ENCODE results near the gene DHRS2.
A peak's percentile ranks its signal among the peaks of the same experiment; 100 is the strongest.

The DHRS2 gene

DNA sequence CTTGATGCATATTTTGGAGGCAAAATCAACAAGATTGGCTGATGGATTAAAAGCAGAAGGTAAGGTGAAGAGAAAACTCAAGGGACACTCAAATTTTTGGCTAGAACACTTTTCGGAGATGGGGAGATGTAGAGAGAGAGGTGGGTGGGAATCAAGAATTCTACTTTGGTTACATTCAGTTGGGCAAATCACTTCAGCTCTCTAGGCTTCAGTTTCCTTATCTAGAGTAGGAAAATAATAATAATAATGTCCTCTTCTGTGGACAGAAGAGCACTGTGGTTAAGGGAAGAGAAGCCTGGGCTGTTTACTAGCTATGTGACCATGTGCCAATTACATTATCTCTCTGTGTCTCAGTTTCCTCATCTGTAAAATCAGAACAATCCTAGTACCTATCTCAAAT, 23.4 kb upstream of the DHRS2 start:
- DNase-seq (ENCODE audit: low spot score), result no peak

DNA sequence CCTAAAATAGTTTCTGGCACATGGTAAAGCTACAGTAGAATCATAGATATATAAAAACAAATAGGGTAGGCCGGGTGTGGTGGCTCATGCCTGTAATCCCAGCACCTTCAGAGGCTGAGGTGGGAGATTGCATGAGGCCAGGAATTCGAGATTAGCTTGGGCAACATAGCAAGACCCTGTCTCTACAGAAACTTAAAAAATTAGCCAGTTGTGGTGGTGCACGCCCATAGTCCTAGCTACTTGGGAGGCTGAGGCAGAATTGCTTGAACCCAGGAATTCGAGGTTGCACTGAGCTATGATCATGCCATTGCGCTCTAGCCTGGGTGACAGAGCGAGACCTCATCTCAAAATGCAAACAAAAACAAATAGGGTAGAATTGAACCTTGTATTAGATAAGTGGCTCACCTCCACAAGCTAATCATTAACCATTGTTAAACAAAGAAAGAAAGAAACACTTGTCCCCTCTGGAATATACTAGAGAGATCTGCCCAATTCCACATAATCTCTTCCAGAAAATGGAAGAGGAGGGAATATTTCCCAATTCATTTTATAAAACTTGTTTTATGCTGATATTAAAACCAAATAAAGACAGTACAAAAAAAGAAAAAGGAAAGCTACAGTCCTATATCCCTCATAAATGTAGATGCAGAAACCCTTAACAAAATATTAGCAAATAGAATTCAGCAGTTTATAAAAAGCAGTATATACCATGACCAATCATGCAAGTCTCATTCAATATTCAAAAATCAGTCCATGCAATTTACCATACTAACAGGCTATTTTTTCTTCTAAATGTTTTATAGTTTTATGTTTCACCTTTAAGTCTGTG, 22.7 kb upstream of the DHRS2 start:
- DNase-seq (ENCODE audit: low spot score), result peak; percentile 69

DNA sequence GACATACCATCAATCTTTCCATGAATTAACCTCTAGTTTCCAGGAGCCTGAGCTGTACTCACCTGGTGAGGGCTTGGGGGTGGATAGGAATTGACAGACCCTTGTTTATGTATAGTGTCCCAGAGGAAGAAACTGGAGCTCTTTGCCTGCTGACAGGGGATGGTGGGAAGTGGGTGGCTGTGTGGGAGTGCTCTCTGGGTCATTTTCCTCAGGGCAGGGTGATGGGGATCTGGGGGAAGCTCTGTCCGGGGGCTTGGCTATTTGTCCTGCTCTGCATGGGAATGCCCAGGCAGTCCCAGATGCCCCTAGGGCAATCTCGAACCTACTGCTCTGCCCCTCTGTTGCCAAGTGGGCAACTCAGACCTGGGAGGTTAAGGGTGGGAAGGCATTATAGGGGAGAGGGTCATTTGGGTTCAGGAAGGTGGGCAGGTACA, 21.8 kb upstream of the DHRS2 start:
- DNase-seq (ENCODE audit: low spot score), result no peak

DNA sequence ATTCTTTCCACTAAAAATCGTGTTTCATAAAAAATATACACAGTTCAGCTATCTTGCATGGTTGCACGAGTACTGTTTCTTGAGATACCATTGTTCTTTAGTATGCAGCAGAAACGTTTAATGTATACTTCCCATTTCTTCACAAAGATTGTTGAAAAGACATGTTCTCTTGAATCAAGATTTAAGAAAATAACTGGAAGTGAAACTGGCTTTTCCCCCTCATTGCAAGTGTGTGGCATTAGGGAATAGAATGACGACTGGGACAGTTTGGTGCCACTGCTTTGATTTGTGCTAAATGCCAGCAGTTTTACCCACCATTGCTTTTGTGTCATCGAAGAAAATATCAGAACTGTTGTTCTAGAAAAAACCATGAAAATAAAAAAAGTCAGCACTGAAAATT, 20.3 kb upstream of the DHRS2 start:
- DNase-seq (ENCODE audit: low spot score), result no peak

DNA sequence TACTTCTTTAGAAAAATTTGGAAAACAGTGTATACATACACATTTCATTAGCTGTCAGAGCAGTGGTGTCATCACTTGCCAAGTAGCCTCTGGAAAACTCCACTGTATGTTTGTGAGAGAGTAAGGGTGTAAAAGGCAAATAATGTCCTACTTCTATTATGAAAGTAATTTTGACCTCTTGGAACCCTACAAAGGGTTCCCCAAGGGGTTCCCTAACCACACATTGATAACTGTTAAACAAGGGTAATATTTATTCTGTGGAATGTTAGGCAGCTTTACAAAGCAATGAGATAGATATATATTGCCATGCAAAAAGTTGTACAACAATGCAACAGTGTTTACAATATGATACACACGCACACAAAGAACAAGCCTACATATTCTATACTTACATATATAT, 18.6 kb upstream of the DHRS2 start:
- DNase-seq (ENCODE audit: low spot score), result no peak

DNA sequence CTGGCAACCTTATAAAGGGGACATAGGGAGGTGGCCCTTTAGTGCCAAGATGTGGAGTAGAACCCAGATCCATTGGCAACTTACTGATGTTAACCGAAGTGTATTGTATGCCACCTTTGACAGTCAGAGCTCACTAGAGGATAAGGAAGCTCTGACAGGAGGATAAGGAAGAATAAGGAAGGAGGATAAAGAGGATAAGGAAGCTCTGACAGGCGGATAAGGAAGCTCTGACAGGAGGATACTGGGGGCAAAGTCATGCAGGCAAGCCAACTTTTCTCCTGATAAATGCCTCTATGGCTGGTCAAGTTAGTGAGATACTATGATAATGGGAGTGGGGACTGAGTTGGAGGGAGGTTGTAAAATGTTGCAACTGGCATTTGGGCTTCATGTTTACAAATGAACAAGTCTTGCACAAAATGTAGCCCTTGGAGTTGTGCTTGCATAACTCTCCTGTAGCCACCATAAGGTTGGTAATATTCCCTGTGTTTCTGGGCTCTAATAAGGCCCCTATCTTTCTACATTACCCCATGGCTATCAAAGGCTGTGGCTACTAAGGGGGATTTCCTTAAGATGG, 17.7 kb upstream of the DHRS2 start:
- no peak for DNase-seq (ENCODE audit: low spot score)

DNA sequence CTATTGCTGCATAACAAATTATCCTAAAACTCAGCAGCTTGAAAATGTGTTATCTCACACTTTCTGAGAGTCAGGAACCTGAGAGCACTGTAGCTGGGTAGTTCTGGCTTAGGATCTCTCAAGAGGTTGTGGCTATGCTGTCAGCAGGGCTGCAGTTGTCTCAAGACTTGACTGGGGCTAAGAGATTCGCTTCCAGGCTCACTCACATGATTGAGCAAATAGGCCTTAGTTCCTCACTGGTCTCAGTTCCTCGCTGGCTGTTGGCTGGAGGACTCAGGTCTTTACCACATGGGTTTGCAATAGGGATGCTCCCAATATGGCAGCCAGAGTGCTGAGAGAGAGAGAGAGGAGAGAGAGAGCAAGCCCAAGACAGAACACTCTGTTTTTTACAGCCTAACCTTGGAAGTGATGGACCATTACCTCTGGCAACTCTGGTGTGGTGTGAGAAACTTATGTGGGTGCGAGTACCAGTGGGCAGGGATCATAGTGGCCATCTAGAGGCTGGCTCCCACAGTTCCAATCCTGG, 15.9 kb upstream of the DHRS2 start:
- DNase-seq (ENCODE audit: low spot score), result no peak

DNA sequence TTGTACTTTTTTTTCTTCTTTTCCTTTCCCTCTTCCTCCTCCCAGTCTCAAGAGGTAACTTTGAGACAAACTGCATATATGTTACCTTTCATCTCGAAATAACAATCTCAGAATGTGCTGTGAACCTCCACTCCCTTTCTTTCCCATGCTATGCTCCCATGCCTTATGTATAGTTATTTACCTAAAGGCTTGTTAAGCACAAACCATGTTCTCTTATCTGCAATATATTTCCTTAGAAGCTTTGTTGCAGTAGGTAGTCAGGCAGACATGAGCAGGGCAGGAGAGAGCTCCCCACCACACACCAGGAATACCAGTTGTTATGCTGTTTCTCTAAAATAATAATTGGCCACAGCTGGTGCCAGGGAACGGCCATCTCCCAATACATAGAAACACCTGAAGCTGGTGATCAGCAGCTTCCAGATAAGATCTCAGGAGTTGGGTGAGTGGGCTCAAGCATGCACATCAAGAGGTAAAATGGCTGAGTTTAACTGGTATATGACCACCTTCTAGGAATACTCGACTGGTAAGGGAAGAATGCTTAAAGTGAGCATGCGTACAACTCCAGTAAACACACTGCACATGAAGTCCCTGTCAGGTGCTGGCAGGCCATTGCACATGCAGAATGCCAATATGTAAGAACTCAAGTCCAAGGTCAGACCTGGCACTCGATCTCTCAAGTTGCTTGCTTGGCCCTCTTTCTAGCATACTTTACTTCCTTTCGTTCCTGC, 14.8 kb upstream of the DHRS2 start:
- DNase-seq (ENCODE audit: low spot score), result no peak

DNA sequence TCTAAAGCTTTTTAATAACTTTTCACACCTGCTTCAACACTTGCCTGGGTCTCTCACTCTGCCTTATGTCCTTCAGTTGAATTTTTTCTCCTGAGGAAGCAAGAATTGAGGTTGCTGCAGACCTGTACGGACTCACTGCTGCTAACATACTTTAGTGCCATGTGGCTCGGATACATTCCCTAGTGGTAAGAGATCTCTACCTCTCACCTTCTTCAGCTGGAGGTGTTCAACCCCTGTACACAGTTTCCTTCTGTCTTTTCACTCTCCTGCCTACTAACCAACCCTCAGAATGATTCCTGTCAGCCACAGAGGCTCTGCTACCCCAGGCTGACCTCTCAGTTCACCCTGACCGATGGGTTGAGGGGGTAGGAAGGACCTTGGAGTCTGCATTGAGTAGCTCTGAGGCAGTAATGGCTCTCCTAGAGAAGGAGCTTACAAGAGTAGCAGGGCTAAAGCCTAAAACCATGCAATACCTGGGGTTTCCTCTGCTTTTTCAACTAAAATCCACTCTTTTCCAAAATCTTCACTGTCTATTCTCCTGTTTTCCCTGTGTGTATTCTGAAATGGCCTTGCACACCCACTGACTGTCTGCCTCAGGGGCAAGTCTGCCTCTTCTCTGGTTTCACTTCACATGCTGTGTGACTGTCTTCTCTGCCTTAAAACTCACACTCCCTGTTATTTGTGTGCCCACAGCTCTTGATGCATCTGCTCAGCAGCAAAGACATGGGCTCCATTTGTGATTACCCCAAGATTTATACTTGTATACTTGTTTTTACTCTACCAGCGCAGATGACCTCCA, 14.0 kb upstream of the DHRS2 start:
- no peak for DNase-seq (ENCODE audit: low spot score)

DNA sequence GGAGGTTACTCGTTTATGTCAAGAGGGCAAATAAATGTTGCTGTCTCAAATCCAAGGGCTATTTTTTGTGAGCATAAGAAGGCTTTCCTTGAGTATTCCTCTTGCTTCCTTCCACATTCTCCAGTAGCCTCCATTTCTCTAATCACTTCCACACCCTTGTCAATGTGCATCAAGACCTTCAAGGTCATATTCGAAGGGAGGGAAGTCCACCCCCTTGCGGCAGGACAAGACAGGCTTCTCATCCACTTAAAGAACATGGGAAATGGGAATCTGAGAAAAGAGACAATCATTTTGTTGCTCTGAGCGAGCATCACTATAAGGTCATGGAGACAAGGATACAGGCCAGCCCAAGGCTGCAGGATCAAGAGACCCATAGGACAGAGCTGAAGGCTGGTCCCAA, 13.2 kb upstream of the DHRS2 start:
- DNase-seq (ENCODE audit: low spot score), result no peak

DNA sequence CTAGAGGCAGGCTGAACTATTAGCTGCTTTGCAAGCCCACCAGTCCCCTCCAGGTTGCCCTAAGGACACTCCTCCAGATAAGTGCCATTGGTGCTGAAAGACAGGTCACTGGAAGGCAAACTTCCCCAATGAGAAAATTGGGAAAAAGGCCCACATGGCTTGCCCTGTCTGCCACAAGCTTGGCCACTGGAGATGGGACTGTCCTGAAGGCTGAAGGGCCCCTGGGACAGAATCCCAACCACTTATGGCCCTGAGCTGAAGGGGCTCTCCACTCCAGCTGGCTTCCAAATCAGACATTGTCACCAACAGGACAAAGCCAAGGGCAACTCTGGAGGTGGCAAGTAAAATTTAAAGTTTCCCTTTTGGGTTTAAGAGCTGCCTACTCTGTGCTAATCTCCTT, 12.2 kb upstream of the DHRS2 start:
- DNase-seq (ENCODE audit: low spot score), result no peak

DNA sequence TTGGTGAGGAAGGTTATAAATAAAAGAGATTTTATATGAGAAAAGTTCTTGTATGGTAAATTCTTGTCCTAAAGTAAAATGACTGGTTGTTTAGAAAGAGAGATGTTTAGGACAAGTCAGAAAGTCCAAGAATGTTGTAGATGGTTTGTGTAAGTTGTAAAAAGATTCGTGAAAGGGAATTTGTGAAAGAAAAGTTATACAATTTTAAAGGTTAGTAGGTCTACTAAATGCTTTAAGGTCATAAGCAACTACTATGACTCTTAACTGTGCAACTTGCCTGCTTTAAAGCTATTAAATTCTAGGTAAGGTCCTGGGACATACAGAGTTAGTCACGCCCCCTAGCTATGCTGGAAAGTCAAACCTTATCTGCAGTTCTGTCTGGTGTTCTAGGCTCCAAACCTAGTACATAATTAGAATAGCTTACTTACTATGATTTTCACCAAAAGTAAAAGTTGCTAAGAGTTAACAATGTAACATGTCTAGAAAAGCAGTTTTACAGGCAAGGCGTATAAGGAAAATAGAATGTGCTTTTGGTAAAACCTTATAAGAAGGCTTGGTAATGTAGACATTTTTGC, 11.2 kb upstream of the DHRS2 start:
- no peak for DNase-seq (ENCODE audit: low spot score)

DNA sequence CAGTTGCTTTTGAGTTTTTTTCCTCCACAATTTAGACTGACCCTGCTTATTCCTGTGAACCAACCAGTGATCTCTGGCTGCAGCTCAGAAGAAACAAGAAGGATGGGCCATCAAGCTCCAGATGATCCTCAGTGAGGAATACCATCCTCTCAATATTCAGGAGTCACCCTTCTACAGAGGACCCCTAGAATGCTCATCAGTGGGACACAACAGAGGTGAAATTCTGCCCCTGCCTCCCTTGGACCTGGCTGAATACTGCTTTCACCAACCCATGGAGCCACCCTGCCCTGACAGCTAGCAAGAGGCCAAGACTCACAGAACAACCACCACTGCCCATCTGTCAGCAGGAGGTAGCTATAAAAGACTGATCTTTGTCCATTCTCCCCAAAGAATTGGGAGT, 9.2 kb upstream of the DHRS2 start:
- no peak for DNase-seq (ENCODE audit: low spot score)

DNA sequence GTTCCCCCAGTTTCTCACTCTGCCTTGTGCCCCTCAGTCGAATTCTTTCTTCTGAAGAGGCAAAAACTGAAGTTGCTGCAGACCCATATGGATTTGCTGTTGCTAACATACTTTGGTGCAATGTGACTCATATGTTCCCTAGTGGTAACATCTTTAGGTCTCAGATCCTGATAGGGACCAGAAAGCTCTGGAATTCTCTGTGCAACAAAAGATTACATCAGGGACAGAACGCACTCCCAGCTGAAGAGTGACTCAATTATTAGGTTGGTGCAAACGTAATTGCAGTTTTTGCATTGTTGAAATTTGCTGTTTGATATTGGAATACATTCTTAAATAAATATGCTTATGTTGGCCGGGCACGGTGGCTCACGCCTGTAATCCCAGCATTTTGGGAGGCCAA, 8.2 kb upstream of the DHRS2 start:
- no peak for DNase-seq (ENCODE audit: low spot score)

DNA sequence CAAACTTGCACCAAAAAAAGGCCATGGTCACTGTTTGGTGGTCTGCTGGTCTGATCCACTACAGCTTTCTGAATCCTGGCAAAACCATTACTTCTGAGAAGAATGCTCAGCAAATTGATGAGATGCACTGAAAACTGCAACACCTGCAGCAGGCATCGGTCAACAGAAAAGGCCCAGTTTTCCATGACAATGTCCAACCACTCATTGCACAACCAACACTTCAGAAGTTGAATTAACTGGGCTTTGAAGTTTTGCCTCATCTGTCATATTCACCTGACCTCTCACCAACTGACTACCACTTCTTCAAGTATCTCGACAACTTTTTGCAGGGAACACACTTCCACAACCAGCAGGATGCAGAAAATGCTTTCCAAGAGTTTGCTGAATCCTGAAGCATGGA, 7.0 kb upstream of the DHRS2 start:
- no peak for DNase-seq (ENCODE audit: low spot score)

DNA sequence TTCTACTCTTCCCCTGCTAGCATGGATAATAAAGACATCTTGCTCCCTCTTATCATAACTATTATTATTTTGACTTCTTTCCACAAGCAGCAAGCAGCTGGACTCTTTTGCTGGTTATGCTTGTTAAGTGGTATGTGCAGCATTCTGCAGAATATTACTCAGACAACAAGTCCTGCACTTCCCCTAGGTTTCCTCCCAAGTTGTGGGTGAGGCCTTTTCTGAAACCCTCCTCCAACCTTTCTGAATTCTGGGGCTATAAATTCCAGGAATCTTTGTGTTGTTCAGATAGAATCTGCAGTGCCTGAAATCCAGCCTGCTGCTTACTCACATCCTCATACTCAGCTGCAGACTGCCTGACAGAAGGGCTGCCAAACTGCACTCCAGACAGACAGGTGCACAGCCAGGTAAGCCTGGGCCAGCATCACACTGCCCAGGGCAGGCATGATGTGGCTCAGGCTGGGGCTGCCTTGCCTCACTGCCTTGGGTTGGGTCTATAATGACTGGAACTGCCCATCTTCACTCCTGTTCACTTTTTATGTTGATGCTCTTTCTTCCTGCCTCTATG, 6.2 kb upstream of the DHRS2 start:
- no peak for DNase-seq (ENCODE audit: low spot score)

DNA sequence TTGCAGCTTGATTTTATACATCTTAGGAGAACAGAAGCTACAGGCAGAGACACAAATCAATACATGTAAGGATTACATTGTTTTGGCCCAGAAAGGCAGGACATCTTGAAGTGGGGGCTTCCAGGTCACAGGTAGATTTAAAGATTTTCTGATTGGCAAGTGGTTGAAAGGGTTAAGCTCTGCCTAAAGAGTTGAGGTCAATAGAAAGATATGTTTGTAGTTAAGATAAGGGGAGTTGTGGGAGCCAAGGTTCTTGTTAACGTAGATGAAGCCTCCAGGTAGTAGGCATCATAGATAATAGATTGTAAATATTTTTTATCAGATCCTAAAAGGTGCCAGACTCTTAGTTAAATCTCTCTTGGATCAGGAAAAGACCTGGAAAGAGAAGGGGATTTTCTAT, 5.5 kb upstream of the DHRS2 start:
- no peak for DNase-seq (ENCODE audit: low spot score)

DNA sequence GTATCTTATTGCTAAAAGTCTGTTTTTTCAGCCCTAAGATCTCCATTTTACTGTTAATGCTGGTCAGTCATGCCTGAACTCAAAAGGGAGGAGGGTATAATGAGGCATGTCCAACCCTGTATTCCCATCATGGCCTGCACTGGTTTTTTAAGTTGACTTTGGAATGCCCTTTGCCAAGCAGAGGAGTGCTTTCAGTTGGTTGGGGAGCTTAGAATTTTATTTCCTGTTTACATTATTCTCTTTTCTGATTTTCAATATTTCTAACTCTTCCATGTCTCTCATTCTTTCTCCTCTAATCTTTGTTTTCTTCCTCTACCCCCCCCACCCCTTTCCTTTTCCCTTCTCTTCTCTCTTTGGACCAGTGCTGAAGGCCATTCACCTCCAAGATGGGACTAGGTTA, 4.9 kb upstream of the DHRS2 start:
- DNase-seq (ENCODE audit: low spot score), result no peak

DNA sequence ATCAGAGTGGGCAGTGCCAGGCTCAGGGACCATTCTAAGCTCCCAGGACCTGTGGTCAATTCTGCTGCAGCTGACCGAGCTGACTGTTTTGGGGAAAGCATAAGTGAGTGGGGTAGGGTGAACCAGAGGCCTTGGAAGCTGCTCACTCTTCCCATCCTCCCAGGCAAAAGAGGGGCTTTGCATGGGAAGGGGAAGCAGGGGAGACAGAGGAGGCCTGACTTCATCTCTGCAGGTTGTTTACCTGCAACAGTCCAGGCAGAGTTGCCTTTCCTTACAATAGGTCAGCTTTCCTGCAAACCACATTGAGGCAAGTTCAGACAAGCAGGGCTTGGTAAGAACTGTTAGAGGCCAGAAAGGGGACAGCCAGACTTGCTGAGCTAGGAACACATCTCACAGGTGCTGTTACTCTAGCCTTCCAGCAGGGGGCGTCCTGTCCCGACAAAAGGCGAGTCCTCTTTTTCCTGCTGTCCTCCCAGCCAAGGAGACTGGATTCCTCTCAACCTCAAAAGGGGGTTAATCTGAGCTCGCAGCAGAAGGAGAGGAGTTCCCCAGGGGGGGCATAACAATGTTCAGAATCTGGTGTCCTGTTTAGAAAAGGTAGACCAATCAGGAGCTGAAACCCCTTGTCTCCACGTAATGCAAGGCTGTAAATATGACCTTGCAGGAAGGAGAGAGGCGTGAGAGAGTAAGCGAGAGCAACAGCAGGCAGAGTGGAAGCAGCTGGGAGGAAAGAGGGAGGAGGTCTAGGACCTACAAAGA, 4.3 kb upstream of the DHRS2 start:
- DNase-seq (ENCODE audit: low spot score), result peak; percentile 75

DNA sequence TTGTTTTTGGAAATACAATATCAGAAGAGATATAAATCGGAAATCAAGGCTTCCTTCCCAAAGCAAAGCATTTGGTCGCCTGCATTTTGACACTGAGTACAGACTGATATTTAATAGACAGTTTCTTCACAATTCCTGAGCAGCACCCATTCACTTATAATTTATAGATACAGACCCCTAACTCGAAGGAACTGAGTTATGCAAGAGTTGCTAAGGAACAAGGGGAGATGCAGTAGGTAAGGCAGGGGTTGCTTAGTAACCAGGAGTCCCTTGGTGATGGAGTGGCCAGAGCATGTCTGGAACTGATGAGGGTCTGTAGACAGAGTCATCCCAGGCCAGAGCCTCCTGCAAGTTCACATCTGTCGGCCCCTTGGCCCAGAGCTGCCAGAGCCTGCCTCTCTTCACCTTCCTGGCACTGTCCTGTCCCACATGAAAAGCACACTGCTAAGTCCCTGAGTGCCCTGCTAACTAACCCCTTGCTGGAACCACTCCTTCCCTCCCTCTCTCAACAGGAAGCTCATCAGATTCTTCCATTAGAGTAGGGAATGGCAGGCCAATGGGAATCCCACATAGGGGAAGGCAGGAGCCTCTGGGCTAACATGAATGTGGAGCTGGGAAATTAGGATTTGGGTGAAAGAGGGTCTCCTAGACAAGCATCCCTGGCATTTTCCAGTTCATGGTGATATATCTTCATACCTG, 3.6 kb upstream of the DHRS2 start:
- no peak for DNase-seq (ENCODE audit: low spot score)
